Fibroblast of lung (primary cell): ENCODE results near the gene CCDC93.

Source experiments
- EZH2 ChIP-seq: IDR thresholded peaks from 2 replicates; pipeline ENCODE4 v1.5.1; 2012; ENCODE audit warnings: low read length, control low read depth, mild to moderate bottlenecking; ENCODE audit errors: missing control alignments
- TF ChIP-seq, protein P1 (sequence below), 2 donors: IDR thresholded peaks in 1 of 2; conservative IDR thresholded peaks in 1 of 2; 1 replicate in 1 of 2; 2 replicates in 1 of 2; pipeline ENCODE4 v1.5.1; 2011 to 2012; ENCODE audit warnings: low read length in 2 of 2, control low read depth in 1 of 2, inconsistent platforms in 1 of 2, low read depth in 1 of 2, mild to moderate bottlenecking in 1 of 2

DNA sequence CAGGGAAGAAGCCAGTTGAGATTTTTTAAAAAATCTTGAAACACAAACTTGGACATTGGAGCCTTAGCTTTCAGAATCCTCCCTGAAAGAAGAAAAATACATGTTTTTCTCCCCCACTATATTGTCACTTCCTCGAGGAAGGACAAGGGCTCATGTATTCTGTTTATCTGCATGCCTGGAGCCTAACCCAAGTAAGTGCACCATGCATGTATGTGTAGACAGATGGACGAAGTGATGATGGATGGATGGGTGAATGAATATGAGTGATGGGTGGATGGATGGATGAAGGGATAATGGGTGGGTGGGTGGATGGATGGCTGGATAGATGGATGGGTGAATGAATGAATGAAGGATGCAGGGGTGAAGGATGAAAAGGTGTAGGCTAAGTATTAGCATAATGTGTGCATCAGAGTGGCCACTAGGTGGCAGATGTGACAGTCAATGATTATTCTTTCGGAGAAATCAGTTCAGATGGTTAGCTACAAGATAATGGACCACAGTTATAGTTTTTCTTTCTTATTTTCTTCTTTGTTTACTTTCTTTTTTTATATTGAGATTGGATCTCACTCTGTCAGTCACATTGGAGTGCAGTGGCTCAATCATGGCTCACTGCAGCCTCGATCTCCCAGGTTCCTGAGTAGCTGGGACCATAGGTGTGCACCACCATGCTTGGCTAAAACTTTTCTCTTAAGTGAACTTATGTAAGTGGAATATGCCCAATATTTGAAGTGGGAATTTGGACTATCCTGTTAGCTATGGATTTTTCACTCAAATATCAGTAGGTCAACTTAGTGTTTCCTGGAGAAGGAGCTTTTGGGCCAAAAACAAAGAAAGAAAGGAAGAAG lies 18.5 kb upstream of the CCDC93 start:
- TF ChIP-seq, protein P1, sequence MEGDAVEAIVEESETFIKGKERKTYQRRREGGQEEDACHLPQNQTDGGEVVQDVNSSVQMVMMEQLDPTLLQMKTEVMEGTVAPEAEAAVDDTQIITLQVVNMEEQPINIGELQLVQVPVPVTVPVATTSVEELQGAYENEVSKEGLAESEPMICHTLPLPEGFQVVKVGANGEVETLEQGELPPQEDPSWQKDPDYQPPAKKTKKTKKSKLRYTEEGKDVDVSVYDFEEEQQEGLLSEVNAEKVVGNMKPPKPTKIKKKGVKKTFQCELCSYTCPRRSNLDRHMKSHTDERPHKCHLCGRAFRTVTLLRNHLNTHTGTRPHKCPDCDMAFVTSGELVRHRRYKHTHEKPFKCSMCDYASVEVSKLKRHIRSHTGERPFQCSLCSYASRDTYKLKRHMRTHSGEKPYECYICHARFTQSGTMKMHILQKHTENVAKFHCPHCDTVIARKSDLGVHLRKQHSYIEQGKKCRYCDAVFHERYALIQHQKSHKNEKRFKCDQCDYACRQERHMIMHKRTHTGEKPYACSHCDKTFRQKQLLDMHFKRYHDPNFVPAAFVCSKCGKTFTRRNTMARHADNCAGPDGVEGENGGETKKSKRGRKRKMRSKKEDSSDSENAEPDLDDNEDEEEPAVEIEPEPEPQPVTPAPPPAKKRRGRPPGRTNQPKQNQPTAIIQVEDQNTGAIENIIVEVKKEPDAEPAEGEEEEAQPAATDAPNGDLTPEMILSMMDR (conservative IDR thresholded peaks at IDR 0.05 in 1 of 2, IDR thresholded peaks at IDR 0.05 in 1 of 2; ENCODE audit: low read depth in 1 of 2, low read length in 2 of 2), result peak; percentile 67 to 82
- TF ChIP-seq EZH2, result no peak
